ENCODE measurements around the gene TNNC1. TPM values are rescaled to one million over a fixed set of nuclear protein-coding genes. Genes with fewer than 3 reads are reported as not detected.

The TNNC1 gene
- total and polyA plus RNA-seq, 2 of the 13 experiments (the other 11 are each of a cell fraction or from before 2014, with no cell fraction given), result 11.8 to 36.4 TPM

- no peak for TF ChIP-seq BRF2 (CRISPR knock-in tag; IDR thresholded peaks at IDR 0.05)
- TF ChIP-seq NR1H2 (CRISPR knock-in tag; IDR thresholded peaks at IDR 0.05; ENCODE audit: borderline replicate concordance, low read depth), result no peak
- TF ChIP-seq ZC3H13 (CRISPR knock-in tag; IDR thresholded peaks at IDR 0.05), result no peak
- no peak for TF ChIP-seq CBX1 (IDR thresholded peaks at IDR 0.05; ENCODE audit: low read depth)
- TF ChIP-seq, protein P1, sequence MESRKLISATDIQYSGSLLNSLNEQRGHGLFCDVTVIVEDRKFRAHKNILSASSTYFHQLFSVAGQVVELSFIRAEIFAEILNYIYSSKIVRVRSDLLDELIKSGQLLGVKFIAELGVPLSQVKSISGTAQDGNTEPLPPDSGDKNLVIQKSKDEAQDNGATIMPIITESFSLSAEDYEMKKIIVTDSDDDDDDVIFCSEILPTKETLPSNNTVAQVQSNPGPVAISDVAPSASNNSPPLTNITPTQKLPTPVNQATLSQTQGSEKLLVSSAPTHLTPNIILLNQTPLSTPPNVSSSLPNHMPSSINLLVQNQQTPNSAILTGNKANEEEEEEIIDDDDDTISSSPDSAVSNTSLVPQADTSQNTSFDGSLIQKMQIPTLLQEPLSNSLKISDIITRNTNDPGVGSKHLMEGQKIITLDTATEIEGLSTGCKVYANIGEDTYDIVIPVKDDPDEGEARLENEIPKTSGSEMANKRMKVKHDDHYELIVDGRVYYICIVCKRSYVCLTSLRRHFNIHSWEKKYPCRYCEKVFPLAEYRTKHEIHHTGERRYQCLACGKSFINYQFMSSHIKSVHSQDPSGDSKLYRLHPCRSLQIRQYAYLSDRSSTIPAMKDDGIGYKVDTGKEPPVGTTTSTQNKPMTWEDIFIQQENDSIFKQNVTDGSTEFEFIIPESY (CRISPR knock-in tag; IDR thresholded peaks at IDR 0.05), result no peak
- TF ChIP-seq, protein P2, sequence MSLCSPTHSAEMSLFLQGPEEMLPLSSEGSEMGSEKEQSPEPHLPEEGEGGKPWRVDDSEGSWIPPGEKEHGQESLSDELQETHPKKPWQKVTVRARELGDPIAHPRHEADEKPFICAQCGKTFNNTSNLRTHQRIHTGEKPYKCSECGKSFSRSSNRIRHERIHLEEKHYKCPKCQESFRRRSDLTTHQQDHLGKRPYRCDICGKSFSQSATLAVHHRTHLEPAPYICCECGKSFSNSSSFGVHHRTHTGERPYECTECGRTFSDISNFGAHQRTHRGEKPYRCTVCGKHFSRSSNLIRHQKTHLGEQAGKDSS (CRISPR knock-in tag; IDR thresholded peaks at IDR 0.05; ENCODE audit: borderline replicate concordance, low read depth), result no peak
Observed at GRCh38 chr3:52434491-52435115, 19.2 kb downstream of the TNNC1 start (continued).

GRCh38 chr3:52433996-52434479 lies 19.8 kb downstream of the TNNC1 start:
- H3K4me3 ChIP-seq (replicated peaks in 1 of 3; ENCODE audit: insufficient read depth in 1 of 3, low read depth in 2 of 3, low read length in 3 of 3), result no peak overlapping the region
- H2AFZ ChIP-seq (ENCODE audit: low read length), result no peak overlapping the region
- in situ Hi-C loops (cut with HindIII; ENCODE audit: extremely low pct_ligation_motif_present, low pct_unique_long_range_greater_than_20kb) (no loop called here), intact Hi-C loops (cut with micrococcal nuclease; ENCODE audit: unreplicated experiment) (no loop called here)
- peaks cover 2 to 7% of the 10 kb centered on the region in 2 experiments; a peak in 2 of 5 replicates for H3K36me3 ChIP-seq (replicated peaks in 1 of 2; ENCODE audit: control insufficient read depth in 1 of 2, insufficient read depth in 2 of 2, low read length in 2 of 2)
- H3K27ac ChIP-seq (ENCODE audit: extremely low read length, insufficient read depth, low read length), result no peak overlapping the region
- no peak for ATAC-seq
- H3K27me3 ChIP-seq (ENCODE audit: control insufficient read depth in 1 of 2, insufficient read depth in 2 of 2, low read length in 2 of 2), result no peaks in the 10 kb centered on the region
- POLR2A ChIA-PET, result interaction anchor here (2.8 kb wide), 1 partner anchor 11 kb away, joined by 11 read pairs; the partner anchor contains the start of gene SEMA3G
- TF ChIP-seq, protein P3, sequence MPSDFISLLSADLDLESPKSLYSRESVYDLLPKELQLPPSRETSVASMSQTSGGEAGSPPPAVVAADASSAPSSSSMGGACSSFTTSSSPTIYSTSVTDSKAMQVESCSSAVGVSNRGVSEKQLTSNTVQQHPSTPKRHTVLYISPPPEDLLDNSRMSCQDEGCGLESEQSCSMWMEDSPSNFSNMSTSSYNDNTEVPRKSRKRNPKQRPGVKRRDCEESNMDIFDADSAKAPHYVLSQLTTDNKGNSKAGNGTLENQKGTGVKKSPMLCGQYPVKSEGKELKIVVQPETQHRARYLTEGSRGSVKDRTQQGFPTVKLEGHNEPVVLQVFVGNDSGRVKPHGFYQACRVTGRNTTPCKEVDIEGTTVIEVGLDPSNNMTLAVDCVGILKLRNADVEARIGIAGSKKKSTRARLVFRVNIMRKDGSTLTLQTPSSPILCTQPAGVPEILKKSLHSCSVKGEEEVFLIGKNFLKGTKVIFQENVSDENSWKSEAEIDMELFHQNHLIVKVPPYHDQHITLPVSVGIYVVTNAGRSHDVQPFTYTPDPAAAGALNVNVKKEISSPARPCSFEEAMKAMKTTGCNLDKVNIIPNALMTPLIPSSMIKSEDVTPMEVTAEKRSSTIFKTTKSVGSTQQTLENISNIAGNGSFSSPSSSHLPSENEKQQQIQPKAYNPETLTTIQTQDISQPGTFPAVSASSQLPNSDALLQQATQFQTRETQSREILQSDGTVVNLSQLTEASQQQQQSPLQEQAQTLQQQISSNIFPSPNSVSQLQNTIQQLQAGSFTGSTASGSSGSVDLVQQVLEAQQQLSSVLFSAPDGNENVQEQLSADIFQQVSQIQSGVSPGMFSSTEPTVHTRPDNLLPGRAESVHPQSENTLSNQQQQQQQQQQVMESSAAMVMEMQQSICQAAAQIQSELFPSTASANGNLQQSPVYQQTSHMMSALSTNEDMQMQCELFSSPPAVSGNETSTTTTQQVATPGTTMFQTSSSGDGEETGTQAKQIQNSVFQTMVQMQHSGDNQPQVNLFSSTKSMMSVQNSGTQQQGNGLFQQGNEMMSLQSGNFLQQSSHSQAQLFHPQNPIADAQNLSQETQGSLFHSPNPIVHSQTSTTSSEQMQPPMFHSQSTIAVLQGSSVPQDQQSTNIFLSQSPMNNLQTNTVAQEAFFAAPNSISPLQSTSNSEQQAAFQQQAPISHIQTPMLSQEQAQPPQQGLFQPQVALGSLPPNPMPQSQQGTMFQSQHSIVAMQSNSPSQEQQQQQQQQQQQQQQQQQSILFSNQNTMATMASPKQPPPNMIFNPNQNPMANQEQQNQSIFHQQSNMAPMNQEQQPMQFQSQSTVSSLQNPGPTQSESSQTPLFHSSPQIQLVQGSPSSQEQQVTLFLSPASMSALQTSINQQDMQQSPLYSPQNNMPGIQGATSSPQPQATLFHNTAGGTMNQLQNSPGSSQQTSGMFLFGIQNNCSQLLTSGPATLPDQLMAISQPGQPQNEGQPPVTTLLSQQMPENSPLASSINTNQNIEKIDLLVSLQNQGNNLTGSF (CRISPR knock-in tag; IDR thresholded peaks at IDR 0.05), result no peak
- no peak for TF ChIP-seq KLF6 (CRISPR knock-in tag; IDR thresholded peaks at IDR 0.05)
- 92% methylated on average over 6 of the region's 6 CpGs for WGBS (ENCODE audit: low lambda C conversion rate)
- no peaks in the 10 kb centered on the region for H3K79me2 ChIP-seq (ENCODE audit: insufficient read depth, low read length)
- H3K9ac ChIP-seq (ENCODE audit: insufficient read depth, low read depth, low read length), result no peak overlapping the region
- CTCF ChIA-PET (ENCODE audit: low intra/inter-chr PET ratio, low total read pairs), result no interaction called here
- H3K4me2 ChIP-seq (ENCODE audit: low read depth, low read length), result no peak overlapping the region
- H4K20me1 ChIP-seq (ENCODE audit: insufficient read depth, low read length), result no peaks in the 10 kb centered on the region
- peaks cover 50% of the 10 kb centered on the region for H3K4me1 ChIP-seq (ENCODE audit: insufficient read depth, low read length)
- H3K9me3 ChIP-seq (ENCODE audit: low read length), result no peaks in the 10 kb centered on the region
- no peak for DNase-seq (ENCODE audit: low spot score)
- FAIRE-seq, result no peak
- TSS peak; percentile 41 for BruUV-seq (replicated peaks)

Data from HepG2 (cell line).